GM23338 (cell line): ENCODE data around the gene VWA7. TPM values are rescaled to one million over a fixed set of nuclear protein-coding genes. Genes with fewer than 3 reads are reported as not detected.

Experiments used
- ATAC-seq: fragments of 200-7000 bp; cut with Tn5 transposase; 3 replicates; pipeline ENCODE4 v1.9.1; 2020
- DNase-seq: peaks from one replicate; pipeline ENCODE4 v3.0.0-alpha.2; 2015; ENCODE audit warnings: low spot score
- H2AFZ ChIP-seq: fragments of 200-600 bp; sonication (generic); 2 replicates; pipeline ENCODE4 v1.8.0; 2016; ENCODE audit warnings: antibody characterized with exemption, mild to moderate bottlenecking, moderate library complexity
- H3F3A ChIP-seq: fragments of 200-600 bp; sonication (generic); replicated peaks from 2 replicates; pipeline ENCODE4 v1.8.0; 2017; ENCODE audit warnings: antibody characterized with exemption, mixed run types, low read depth
- H3K27ac ChIP-seq: fragments of 200-600 bp; sonication (generic); 2 replicates; pipeline ENCODE4 v1.6.1; 2016; ENCODE audit warnings: low read depth
- H3K27me3 ChIP-seq: fragments of 200-600 bp; sonication (generic); 2 replicates; pipeline ENCODE4 v1.8.0; 2016; ENCODE audit warnings: mild to moderate bottlenecking, mixed run types, moderate library complexity; ENCODE audit not compliant: insufficient read depth
- H3K36me3 ChIP-seq: fragments of 200-600 bp; sonication (generic); 2 replicates; pipeline ENCODE4 v1.8.0; 2016; ENCODE audit warnings: mild to moderate bottlenecking; ENCODE audit not compliant: insufficient read depth
- H3K4me1 ChIP-seq: fragments of 200-600 bp; sonication (generic); 2 replicates; pipeline ENCODE4 v1.8.0; 2016; ENCODE audit warnings: mild to moderate bottlenecking, moderate library complexity; ENCODE audit not compliant: insufficient read depth
- H3K4me2 ChIP-seq: fragments of 200-600 bp; sonication (generic); 2 replicates; pipeline ENCODE4 v1.7.1; 2017; ENCODE audit warnings: mixed run types
- H3K4me3 ChIP-seq: fragments of 200-600 bp; sonication (generic); 2 replicates; pipeline ENCODE4 v1.6.1; 2016; ENCODE audit warnings: mixed run types
- H3K79me2 ChIP-seq: fragments of 200-600 bp; sonication (generic); replicated peaks from 2 replicates; pipeline ENCODE4 v1.8.0; 2017; ENCODE audit warnings: mild to moderate bottlenecking; ENCODE audit not compliant: insufficient read depth
- H3K9me2 ChIP-seq: fragments of 200-600 bp; sonication (generic); 2 replicates; pipeline ENCODE4 v1.8.0; 2017; ENCODE audit not compliant: insufficient read depth
- H4K20me1 ChIP-seq: fragments of 200-600 bp; sonication (generic); replicated peaks from 2 replicates; pipeline ENCODE4 v1.8.0; 2017; ENCODE audit warnings: mild to moderate bottlenecking; ENCODE audit not compliant: insufficient read depth
- H3K27ac Mint-ChIP-seq: 2 replicates; pipeline ENCODE4 v1.8.0; 2020; ENCODE audit warnings: inconsistent platforms, mild to moderate bottlenecking, moderate library complexity, mixed read lengths
- H3K27me3 Mint-ChIP-seq: 3 replicates; pipeline ENCODE4 v1.8.0; 2022; ENCODE audit warnings: low read depth, mild to moderate bottlenecking, moderate library complexity, mixed read lengths, inconsistent platforms; ENCODE audit not compliant: insufficient read depth, poor library complexity
- H3K36me3 Mint-ChIP-seq: 3 replicates; pipeline ENCODE4 v1.8.0; 2021; ENCODE audit warnings: low read depth, mild to moderate bottlenecking, inconsistent platforms, moderate library complexity, mixed read lengths
- H3K4me1 Mint-ChIP-seq: 3 replicates; pipeline ENCODE4 v1.8.0; 2020; ENCODE audit warnings: mild to moderate bottlenecking, inconsistent platforms, mixed read lengths
- H3K4me3 Mint-ChIP-seq: 3 replicates; pipeline ENCODE4 v1.8.0; 2021; ENCODE audit warnings: moderate library complexity, mild to moderate bottlenecking, inconsistent platforms, mixed read lengths
- H3K9me3 Mint-ChIP-seq: 3 replicates; pipeline ENCODE4 v1.8.0; 2020; ENCODE audit warnings: moderate library complexity, mild to moderate bottlenecking, inconsistent platforms, mixed read lengths
- CREB1 ChIP-seq: fragments of 250-450 bp; sonication (Bioruptor Pico); IDR thresholded peaks from 2 replicates; pipeline ENCODE4 v1.5.0; 2020; ENCODE audit warnings: low read depth, mild to moderate bottlenecking, moderate library complexity
- EZH2phosphoT487 ChIP-seq: fragments of 200-600 bp; sonication (generic); IDR thresholded peaks from one replicate; pipeline ENCODE4 v1.8.1; 2018; ENCODE audit warnings: antibody characterized with exemption; ENCODE audit not compliant: unreplicated experiment
- NANOG ChIP-seq: IDR thresholded peaks from 2 replicates; pipeline ENCODE4 v1.6.1; 2016; ENCODE audit warnings: antibody characterized with exemption, borderline replicate concordance
- POLR2AphosphoS5 ChIP-seq: IDR thresholded peaks from 2 replicates; pipeline ENCODE4 v1.6.1; 2016; ENCODE audit warnings: antibody characterized with exemption, low read depth
- REST ChIP-seq: IDR thresholded peaks from one replicate; pipeline ENCODE4 v1.6.1; 2018; ENCODE audit warnings: antibody characterized with exemption; ENCODE audit not compliant: unreplicated experiment
- STAT1 ChIP-seq: IDR thresholded peaks from one replicate; pipeline ENCODE4 v1.6.1; 2016; ENCODE audit warnings: antibody characterized with exemption; ENCODE audit not compliant: unreplicated experiment
- ZNF114 ChIP-seq: fragments of 250-450 bp; sonication (Bioruptor Pico); IDR thresholded peaks from 2 replicates; pipeline ENCODE4 v1.5.0; 2020; ENCODE audit warnings: mild to moderate bottlenecking, moderate library complexity
- ZNF331 ChIP-seq: fragments of 250-450 bp; sonication (Bioruptor Pico); IDR thresholded peaks from 2 replicates; pipeline ENCODE4 v1.5.0; 2020; ENCODE audit warnings: low read depth, mild to moderate bottlenecking, moderate library complexity
- polyA plus RNA-seq: library from polyadenylated mRNA; unstranded; fragments of >200 nt; fragmentation: Nextera tagmentation; extraction: Ambion mirVana; gene quantifications from 2 replicates; pipeline ENCODE4 v1.2.1, GENCODE V29; 2016
- total RNA-seq: library from RNA; depleted of rRNA; stranded (reverse); fragments of >200 nt; shearing (Covaris generic); gene quantifications from 2 replicates; pipeline ENCODE4 v1.2.3, GENCODE V29; 2014
- TF ChIP-seq, protein P1 (sequence below), 2 experiments: fragments of 200-600 bp in 1 of 2; sonication (generic) in 1 of 2; conservative IDR thresholded peaks; 2 replicates each; pipeline versions ENCODE4 v1.5.1 to v1.6.1; 2016 to 2017; ENCODE audit warnings: antibody characterized with exemption in 2 of 2, low read depth in 2 of 2, mild to moderate bottlenecking in 2 of 2, moderate library complexity in 1 of 2
- TF ChIP-seq, protein P2 (sequence below): fragments of 250-450 bp; sonication (Bioruptor Pico); IDR thresholded peaks from 2 replicates; pipeline ENCODE4 v1.5.0; 2020; ENCODE audit warnings: mild to moderate bottlenecking, moderate library complexity

VWA7 gene
- total and polyA plus RNA-seq, 2 experiments from 2014 or later = 0.07 to 0.36 TPM

GRCh38 chr6:31752739-31753319, 24.3 kb downstream of the VWA7 start:
- Mint-ChIP-seq H3K27ac (no peak overlapping the region), H3K36me3 (peaks cover 7% of the 10 kb centered on the region; the same call in 2 of the 3 replicates), H3K4me1 (no peaks in the 10 kb centered on the region), H3K9me3 (no peaks in the 10 kb centered on the region), H3K27me3 (peaks cover 7% of the 10 kb centered on the region), H3K4me3 (no peak overlapping the region)
- DNase-seq (no peak), ATAC-seq (no peak)
- H3K4me1 ChIP-seq = no peaks in the 10 kb centered on the region
- no peak overlapping the region for H3K4me3 ChIP-seq
- H3K27ac ChIP-seq = no peak overlapping the region
- no peak for TF ChIP-seq ZNF114 (CRISPR knock-in tag)
- no peak for TF ChIP-seq POLR2AphosphoS5
- no peak for TF ChIP-seq EZH2phosphoT487
- TF ChIP-seq, protein P1, sequence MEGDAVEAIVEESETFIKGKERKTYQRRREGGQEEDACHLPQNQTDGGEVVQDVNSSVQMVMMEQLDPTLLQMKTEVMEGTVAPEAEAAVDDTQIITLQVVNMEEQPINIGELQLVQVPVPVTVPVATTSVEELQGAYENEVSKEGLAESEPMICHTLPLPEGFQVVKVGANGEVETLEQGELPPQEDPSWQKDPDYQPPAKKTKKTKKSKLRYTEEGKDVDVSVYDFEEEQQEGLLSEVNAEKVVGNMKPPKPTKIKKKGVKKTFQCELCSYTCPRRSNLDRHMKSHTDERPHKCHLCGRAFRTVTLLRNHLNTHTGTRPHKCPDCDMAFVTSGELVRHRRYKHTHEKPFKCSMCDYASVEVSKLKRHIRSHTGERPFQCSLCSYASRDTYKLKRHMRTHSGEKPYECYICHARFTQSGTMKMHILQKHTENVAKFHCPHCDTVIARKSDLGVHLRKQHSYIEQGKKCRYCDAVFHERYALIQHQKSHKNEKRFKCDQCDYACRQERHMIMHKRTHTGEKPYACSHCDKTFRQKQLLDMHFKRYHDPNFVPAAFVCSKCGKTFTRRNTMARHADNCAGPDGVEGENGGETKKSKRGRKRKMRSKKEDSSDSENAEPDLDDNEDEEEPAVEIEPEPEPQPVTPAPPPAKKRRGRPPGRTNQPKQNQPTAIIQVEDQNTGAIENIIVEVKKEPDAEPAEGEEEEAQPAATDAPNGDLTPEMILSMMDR (conservative IDR thresholded peaks at IDR 0.05; ENCODE audit: low read depth in 2 of 2) = no peak
- TF ChIP-seq NANOG = no peak
- TF ChIP-seq, protein P2, sequence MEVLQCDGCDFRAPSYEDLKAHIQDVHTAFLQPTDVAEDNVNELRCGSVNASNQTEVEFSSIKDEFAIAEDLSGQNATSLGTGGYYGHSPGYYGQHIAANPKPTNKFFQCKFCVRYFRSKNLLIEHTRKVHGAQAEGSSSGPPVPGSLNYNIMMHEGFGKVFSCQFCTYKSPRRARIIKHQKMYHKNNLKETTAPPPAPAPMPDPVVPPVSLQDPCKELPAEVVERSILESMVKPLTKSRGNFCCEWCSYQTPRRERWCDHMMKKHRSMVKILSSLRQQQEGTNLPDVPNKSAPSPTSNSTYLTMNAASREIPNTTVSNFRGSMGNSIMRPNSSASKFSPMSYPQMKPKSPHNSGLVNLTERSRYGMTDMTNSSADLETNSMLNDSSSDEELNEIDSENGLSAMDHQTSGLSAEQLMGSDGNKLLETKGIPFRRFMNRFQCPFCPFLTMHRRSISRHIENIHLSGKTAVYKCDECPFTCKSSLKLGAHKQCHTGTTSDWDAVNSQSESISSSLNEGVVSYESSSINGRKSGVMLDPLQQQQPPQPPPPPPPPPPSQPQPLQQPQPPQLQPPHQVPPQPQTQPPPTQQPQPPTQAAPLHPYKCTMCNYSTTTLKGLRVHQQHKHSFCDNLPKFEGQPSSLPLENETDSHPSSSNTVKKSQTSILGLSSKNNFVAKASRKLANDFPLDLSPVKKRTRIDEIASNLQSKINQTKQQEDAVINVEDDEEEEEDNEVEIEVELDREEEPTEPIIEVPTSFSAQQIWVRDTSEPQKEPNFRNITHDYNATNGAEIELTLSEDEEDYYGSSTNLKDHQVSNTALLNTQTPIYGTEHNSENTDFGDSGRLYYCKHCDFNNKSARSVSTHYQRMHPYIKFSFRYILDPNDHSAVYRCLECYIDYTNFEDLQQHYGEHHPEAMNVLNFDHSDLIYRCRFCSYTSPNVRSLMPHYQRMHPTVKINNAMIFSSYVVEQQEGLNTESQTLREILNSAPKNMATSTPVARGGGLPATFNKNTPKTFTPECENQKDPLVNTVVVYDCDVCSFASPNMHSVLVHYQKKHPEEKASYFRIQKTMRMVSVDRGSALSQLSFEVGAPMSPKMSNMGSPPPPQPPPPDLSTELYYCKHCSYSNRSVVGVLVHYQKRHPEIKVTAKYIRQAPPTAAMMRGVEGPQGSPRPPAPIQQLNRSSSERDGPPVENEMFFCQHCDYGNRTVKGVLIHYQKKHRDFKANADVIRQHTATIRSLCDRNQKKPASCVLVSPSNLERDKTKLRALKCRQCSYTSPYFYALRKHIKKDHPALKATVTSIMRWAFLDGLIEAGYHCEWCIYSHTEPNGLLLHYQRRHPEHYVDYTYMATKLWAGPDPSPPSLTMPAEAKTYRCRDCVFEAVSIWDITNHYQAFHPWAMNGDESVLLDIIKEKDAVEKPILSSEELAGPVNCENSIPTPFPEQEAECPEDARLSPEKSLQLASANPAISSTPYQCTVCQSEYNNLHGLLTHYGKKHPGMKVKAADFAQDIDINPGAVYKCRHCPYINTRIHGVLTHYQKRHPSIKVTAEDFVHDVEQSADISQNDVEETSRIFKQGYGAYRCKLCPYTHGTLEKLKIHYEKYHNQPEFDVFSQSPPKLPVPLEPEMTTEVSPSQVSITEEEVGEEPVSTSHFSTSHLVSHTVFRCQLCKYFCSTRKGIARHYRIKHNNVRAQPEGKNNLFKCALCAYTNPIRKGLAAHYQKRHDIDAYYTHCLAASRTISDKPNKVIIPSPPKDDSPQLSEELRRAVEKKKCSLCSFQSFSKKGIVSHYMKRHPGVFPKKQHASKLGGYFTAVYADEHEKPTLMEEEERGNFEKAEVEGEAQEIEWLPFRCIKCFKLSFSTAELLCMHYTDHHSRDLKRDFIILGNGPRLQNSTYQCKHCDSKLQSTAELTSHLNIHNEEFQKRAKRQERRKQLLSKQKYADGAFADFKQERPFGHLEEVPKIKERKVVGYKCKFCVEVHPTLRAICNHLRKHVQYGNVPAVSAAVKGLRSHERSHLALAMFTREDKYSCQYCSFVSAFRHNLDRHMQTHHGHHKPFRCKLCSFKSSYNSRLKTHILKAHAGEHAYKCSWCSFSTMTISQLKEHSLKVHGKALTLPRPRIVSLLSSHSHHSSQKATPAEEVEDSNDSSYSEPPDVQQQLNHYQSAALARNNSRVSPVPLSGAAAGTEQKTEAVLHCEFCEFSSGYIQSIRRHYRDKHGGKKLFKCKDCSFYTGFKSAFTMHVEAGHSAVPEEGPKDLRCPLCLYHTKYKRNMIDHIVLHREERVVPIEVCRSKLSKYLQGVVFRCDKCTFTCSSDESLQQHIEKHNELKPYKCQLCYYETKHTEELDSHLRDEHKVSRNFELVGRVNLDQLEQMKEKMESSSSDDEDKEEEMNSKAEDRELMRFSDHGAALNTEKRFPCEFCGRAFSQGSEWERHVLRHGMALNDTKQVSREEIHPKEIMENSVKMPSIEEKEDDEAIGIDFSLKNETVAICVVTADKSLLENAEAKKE (CRISPR knock-in tag) = no peak
- TF ChIP-seq REST = no peak
- no peak for TF ChIP-seq STAT1
- no peak for TF ChIP-seq ZNF331 (CRISPR knock-in tag)
- TF ChIP-seq CREB1 = no peak
- peaks cover 3% of the 10 kb centered on the region; the same call in 1 of the 2 replicates for H4K20me1 ChIP-seq
- H2AFZ ChIP-seq = no peak overlapping the region
- H3K4me2 ChIP-seq = no peak overlapping the region
- H3K36me3 ChIP-seq = no peaks in the 10 kb centered on the region
- no peaks in the 10 kb centered on the region for H3K79me2 ChIP-seq
- 0 out of 2 replicates have a peak, but pooled peaks cover 4% of the 10 kb centered on the region for H3F3A ChIP-seq
- no peaks in the 10 kb centered on the region for H3K9me2 ChIP-seq
- H3K27me3 ChIP-seq = no peaks in the 10 kb centered on the region
